Endometrial microvascular endothelial cells (primary cell): ENCODE measurements around the gene PC. TPM values are rescaled to one million over a fixed set of nuclear protein-coding genes. Genes with fewer than 3 reads are reported as not detected.
"Not testable (repeated sequence)": the region's sequence is repeated elsewhere in the genome, so short reads cannot be mapped to it uniquely, and the experiment has no call there.

Experiments
- in situ Hi-C: cut with HindIII; loops from 2 replicates; pipeline ENCODE4 v1.10.0; 2017; ENCODE audit warnings: low sequenced_read_pairs, low pct_unique_long_range_greater_than_20kb; ENCODE audit errors: inconsistent ontology term
- total RNA-seq: library from RNA; depleted of rRNA; stranded (reverse); fragments of >200 nt; gene quantifications from one replicate; pipeline ENCODE4 v1.2.3, GENCODE V29; 2015; ENCODE audit errors: inconsistent ontology term

Gene PC, protein sequence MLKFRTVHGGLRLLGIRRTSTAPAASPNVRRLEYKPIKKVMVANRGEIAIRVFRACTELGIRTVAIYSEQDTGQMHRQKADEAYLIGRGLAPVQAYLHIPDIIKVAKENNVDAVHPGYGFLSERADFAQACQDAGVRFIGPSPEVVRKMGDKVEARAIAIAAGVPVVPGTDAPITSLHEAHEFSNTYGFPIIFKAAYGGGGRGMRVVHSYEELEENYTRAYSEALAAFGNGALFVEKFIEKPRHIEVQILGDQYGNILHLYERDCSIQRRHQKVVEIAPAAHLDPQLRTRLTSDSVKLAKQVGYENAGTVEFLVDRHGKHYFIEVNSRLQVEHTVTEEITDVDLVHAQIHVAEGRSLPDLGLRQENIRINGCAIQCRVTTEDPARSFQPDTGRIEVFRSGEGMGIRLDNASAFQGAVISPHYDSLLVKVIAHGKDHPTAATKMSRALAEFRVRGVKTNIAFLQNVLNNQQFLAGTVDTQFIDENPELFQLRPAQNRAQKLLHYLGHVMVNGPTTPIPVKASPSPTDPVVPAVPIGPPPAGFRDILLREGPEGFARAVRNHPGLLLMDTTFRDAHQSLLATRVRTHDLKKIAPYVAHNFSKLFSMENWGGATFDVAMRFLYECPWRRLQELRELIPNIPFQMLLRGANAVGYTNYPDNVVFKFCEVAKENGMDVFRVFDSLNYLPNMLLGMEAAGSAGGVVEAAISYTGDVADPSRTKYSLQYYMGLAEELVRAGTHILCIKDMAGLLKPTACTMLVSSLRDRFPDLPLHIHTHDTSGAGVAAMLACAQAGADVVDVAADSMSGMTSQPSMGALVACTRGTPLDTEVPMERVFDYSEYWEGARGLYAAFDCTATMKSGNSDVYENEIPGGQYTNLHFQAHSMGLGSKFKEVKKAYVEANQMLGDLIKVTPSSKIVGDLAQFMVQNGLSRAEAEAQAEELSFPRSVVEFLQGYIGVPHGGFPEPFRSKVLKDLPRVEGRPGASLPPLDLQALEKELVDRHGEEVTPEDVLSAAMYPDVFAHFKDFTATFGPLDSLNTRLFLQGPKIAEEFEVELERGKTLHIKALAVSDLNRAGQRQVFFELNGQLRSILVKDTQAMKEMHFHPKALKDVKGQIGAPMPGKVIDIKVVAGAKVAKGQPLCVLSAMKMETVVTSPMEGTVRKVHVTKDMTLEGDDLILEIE
- total RNA-seq = 22.1 TPM

DNA sequence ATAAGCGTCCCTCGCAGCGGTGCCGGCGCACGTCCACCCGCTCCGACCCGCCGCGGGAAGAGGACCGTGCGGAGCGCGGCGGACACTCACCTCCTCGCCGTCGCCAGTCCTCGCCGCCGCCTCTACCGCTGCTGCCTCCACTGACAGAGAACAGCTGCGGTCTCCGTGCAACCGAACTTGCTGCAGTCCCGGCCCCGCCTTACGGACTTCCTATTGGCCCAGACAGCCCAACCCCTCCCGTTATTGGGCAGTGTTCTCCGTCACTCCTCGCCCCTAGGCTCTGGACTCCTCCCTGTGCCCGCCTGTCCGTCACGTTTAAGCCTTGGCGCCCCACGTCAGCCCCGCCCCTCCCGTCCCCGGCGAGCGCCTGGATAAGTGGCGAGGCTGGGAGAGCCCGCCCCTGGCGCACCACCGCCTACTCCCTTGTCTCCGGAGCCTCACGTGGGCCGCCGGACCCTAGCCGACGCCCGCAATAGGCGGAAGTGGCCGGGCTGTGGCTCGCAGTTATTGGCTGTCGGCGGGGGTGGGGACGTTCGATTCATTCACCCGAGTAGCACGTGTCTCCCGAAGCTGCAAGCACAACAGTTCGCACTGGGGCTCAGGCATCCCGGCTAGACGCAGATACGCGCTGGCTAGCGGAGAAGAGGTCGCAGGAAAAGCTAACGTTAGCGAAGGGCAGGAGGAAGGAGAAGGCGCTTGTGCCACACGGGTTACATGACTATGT, at the start of gene PC:
Gene PC (minus strand): TSS at position 152 of the 724 bp plus-strand sequence. CDS start 86,224 bp downstream, outside the sequence.
- in situ Hi-C loops = no loop called here

- in situ Hi-C loops = no loop called here
Measured at GRCh38 chr11:67007126-67007525, 48.9 kb upstream of the PC start.

GRCh38 chr11:67006029-67006884, 48.1 kb upstream of the PC start:
- in situ Hi-C loops = no loop called here

GRCh38 chr11:67005200-67005599, 47.0 kb upstream of the PC start:
- in situ Hi-C loops = not testable (repeated sequence)

DNA sequence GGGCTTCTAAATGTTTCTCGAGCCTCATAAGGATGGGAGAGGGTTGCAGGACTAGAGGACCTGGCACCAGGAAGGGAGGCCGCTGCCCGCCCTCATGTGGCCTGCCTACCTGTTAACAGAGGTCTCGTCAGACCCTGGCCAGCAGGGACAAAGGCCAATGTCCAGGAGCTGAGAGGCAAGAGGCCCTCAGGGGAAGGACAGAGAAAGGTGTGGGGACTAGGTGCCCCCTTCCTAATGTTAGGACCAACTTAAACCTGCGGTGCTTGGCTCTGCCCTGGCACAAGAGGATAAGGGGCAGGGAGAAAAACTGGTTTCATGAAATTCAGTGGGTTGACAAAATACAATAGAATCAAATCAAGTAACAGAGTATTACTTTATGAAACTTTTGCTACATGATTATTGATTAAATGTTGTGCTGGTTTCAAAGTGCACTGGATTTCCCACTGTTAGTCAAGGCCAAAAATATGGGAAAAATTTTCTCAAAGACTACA, 44.8 kb upstream of the PC start:
- in situ Hi-C loops = no loop called here

GRCh38 chr11:67002297-67002913, 44.2 kb upstream of the PC start:
- in situ Hi-C loops = no loop called here

- in situ Hi-C loops = no loop called here
Measured at GRCh38 chr11:67001332-67001731, 43.1 kb upstream of the PC start.

DNA sequence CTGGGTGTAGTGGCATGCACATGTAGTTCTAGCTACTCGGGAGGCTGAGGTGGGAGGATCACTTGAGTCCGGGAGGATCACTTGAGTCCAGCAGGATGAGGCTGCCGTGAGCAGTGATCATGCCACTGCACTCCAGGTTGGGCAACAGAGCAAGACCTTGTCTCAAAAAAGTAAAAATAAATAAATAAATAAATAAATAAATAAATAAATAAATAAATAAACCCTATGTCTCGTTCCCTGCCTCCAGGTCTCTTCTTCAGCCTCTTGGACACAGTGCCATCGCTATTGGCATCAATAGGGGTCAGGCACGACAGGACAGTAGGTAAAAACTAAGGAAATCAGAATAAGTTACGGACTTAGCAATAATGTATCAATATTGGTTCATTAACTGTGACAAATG, 41.4 kb upstream of the PC start:
- in situ Hi-C loops = no loop called here

DNA sequence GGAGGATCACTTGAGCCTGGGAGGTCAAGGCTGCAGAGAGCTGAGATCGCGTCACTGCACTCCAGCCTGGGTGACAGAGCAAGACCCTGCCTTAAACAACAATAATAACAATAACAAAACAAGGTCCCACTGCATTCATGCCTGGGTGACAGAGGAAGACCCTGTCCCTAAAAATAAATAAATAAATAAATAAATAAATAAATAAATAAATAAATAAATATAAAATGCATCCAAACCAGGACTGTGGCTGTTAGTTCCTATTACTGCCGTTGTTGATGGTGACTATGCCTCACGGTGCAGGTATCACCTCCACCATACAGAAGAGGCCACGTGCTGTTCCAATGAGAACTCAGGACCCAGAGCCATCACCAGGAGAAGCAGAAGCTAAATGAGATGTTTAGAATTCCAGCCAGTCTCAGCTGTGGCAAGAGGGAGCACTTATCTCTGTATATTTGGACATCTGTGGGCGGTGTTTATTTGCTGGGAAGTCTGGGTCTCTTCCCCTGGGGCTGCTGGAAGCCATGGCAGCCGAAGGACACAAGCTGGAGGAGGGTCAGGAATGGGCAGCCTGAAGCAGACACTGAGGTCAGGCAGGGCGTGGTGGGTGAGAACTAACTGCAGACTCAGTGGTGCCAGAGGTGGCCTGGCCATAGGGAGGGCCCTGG, 38.6 kb upstream of the PC start:
- in situ Hi-C loops = no loop called here

- in situ Hi-C loops = no loop called here
Measured at GRCh38 chr11:66992041-66992440, 33.9 kb upstream of the PC start.

DNA sequence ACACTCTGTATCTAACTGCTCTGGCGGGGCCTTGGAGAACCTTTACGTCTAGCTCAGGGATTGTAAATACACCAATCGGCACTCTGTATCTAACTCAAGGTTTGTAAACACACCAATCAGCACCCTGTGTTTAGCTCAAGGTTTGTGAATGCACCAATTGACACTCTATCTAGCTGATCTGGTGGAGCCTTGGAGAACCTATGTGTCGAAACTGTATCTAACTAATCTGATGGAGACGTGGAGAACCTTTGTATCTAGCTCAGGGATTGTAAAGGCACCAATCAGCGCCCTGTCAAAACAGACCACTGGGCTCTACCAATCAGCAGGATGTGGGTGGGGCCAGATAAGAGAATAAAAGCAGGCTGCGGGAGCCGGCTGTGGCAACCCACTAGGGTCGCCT, 31.2 kb upstream of the PC start:
- in situ Hi-C loops = not testable (repeated sequence)

- in situ Hi-C loops = not testable (repeated sequence)
Measured at GRCh38 chr11:66988741-66989140, 30.6 kb upstream of the PC start.

DNA sequence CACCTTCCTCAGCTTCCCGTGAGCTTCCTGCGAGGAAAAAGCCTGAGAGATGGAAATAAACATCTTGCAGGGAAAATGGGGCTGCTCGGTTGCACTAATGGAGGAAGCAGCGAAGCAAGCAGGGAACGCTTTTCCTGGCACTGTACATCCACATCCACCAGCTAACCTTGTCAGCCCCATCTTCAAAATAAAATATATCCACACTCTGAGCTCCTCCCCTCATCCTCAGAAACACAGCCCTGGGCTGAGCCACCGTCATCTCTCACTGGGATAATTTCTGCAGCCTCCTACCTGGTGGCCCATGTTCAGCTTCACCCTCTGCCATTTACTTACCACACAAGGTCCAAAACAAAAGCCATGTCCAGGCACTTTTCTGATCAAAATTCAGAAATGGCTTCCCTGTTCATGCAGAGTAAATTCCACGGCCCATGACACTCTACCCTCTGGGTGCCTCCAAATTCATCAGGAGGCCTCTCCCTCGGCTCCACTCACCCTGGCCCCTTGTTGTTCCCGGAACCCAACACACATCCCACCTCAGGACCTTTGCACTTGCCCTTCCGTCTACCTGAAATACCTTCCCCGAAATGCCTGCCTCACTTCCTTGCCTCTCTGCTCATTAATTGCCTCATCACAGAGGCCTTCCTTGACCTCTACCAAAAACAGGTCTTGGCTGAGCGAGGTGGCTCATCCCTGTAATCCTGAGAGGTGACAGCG, 29.9 kb upstream of the PC start:
- in situ Hi-C loops = no loop called here

DNA sequence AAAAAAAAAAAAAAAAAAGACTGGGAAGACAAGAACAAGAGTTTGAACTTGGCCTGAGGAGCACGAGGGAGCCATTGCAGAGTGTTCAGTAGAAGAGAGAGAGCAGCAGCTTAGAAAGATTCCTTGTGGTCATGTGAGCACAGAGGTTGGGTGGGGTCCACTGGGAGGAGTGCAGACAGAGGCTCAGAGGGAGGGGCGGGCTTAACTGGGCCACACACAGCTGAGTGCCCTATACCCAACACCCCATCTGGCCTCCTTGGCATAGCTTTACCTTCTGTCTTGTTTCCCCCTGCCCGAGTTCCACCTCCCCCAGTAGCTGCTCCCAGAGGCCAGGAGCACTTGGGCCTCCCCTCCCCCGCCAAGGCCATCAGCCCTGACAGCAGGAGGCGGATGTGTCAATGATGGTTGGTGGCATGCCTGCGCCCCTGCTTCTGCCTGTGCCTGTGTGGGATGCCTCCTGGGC, 29.0 kb upstream of the PC start:
- in situ Hi-C loops = no loop called here

DNA sequence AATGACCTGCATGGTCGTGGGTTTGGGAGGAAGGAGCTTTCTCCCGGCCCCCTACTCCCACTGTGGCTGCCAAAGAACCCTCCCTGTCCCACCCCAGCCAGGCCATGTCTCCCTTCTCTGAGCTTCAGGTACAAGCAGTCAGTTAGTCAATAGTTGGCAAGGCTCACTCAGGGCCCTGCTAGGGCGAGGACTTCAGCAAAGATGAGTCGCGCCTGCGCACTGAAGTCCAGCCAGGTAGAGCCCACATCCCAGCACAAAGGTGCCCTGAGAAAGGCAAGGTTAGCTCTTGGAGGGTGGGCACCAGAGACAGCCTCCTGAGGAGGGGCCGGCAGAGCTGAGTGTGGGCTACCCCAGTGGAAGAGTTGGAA, 28.0 kb upstream of the PC start:
- in situ Hi-C loops = no loop called here

- in situ Hi-C loops = no loop called here
Measured at GRCh38 chr11:66985508-66986177, 27.5 kb upstream of the PC start.
